Ascending aorta (tissue), 2 donors: ENCODE data around the gene SP6. TPM values are rescaled to one million over a fixed set of nuclear protein-coding genes. Genes with fewer than 3 reads are reported as not detected.

Experiments
- DNase-seq, 2 donors: peaks; one replicate each; pipeline ENCODE4 v3.0.0-alpha.2; 2019; ENCODE audit warnings: low spot score in 2 of 2
- H3K27ac ChIP-seq, 2 donors: fragments of 200-600 bp; sonication (generic); one replicate each; pipeline ENCODE4 v1.5.1; 2016 to 2017; ENCODE audit warnings: mild to moderate bottlenecking in 1 of 2
- H3K27me3 ChIP-seq: fragments of 200-600 bp; sonication (generic); one replicate; pipeline ENCODE4 v1.5.1; 2017
- H3K36me3 ChIP-seq, 2 donors: fragments of 200-600 bp; sonication (generic); one replicate each; pipeline ENCODE4 v1.5.1; 2016
- H3K4me1 ChIP-seq, 2 donors: fragments of 200-600 bp; sonication (generic); one replicate each; pipeline ENCODE4 v1.5.1; 2016 to 2017; ENCODE audit warnings: mild to moderate bottlenecking in 1 of 2
- H3K4me3 ChIP-seq, 2 donors: fragments of 200-600 bp; sonication (generic); one replicate each; pipeline ENCODE4 v1.5.1; 2016 to 2017; ENCODE audit warnings: mild to moderate bottlenecking in 1 of 2
- H3K9me3 ChIP-seq, 2 donors: fragments of 200-600 bp; sonication (generic); one replicate each; pipeline ENCODE4 v1.5.1; 2016
- CTCF ChIP-seq, 3 experiments: fragments of 200-600 bp in 2 of 3; fragments of 450-650 bp in 1 of 3; sonication (generic) in 2 of 3; IDR thresholded peaks; one replicate each; pipeline ENCODE4 v1.5.1; 2016 to 2019; ENCODE audit warnings: antibody characterized with exemption in 3 of 3, mild to moderate bottlenecking in 1 of 3, moderate library complexity in 1 of 3
- intact Hi-C: fragments of 100-400 bp; cut with DNase I; formaldehyde crosslinking; loops from one replicate; pipeline ENCODE4 v1.15.1; 2023
- total RNA-seq: library from RNA; depleted of rRNA; stranded (reverse); fragments of >200 nt; gene quantifications from one replicate; pipeline ENCODE4 v1.1.0, GENCODE V29; 2016

The SP6 gene
- total RNA-seq, 1 donor from 2014 or later, result 0.11 TPM

DNA sequence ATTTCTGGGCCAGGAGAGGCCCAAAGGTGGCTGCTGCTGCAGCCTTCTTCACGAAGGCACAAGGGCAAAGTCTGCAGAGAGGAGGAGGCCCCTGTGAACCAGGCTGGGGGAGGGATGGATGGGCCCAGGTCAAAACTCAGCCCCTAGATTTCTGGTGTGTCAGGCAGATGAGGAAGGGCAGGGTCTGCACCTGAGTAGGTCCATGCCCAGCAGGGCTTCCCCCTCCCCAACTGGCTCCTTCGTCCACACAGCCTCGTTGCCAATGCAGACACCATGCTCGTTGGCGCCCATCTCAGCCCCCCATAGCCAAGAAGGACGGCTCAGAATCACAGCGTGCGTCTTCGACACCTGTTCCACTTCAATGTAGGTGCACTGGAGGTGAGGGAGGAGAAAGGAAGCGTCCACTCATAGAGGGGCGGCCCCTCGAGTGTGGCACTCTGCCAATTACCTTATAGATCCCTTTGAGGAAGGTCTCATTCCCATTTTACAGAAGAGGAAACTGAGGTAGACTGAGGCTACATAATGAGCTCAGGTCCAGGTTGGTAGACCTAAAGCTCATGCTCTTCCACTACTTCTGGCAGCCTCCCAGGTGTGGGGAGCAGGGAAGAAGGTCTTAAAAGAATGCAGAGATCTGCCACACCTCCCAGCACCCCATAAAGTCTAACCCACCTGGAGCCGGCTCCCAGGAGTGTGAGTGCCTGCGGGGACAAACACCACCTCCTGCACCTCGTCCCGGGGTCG is 10.8 kb downstream of the SP6 start:
- no peaks in the 10 kb centered on the region for H3K27me3 ChIP-seq
- intact Hi-C loops, result loop anchor here (5.0 to 10.0 kb wide), 4 partner anchors 102 to 295 kb away; partner anchors contain the start of genes CBX1, PNPO and SNX11
- TF ChIP-seq CTCF (IDR thresholded peaks at IDR 0.05), result no peak
- peaks cover 6 to 30% of the 10 kb centered on the region in 2 donors for H3K36me3 ChIP-seq
- no peak for DNase-seq
- peak overlapping the region; percentile 64 to 83 for H3K4me3 ChIP-seq
- H3K27ac ChIP-seq, result peak overlapping the region in 1 of 2 donors; percentile 13
- H3K9me3 ChIP-seq, result no peaks in the 10 kb centered on the region
- peaks cover 5 to 6% of the 10 kb centered on the region in 2 donors for H3K4me1 ChIP-seq

DNA sequence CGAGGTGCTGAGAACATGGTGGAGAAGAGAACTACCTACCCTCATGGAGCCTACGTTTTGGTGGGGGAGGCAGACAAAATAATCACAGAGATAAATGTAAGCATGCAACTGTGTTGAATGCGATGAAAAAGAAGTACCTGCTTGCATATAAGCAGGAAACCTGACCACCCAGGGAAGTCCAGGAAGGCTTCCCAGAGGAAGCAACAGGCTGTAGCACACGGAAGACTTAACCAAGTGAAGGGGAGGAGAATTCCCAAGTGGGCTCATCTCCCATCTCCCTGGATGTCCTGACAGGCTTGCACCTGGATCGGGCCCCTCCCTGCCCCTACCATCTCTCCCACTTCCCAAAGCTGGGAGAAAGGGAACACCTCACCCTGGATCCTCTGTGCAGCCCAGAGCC is 11.9 kb downstream of the SP6 start:
- Histone ChIP-seq H3K9me3 (no peaks in the 10 kb centered on the region), H3K27ac (no peak overlapping the region), H3K27me3 (no peaks in the 10 kb centered on the region), H3K4me3 (no peak overlapping the region), H3K36me3 (peaks cover 6 to 30% of the 10 kb centered on the region in 2 donors), H3K4me1 (peaks cover 5 to 6% of the 10 kb centered on the region in 2 donors)
- TF ChIP-seq CTCF (IDR thresholded peaks at IDR 0.05), result no peak
- intact Hi-C loops, result no loop called here
- DNase-seq, result no peak

GRCh38 chr17:47838636-47839035 is 12.3 kb downstream of the SP6 start:
- Histone ChIP-seq H3K27me3 (no peaks in the 10 kb centered on the region), H3K9me3 (no peaks in the 10 kb centered on the region), H3K27ac (no peak overlapping the region), H3K36me3 (peaks cover 6 to 30% of the 10 kb centered on the region in 2 donors), H3K4me1 (peaks cover 5 to 6% of the 10 kb centered on the region in 2 donors), H3K4me3 (no peak overlapping the region)
- DNase-seq, result no peak
- intact Hi-C loops, result no loop called here
- TF ChIP-seq CTCF (IDR thresholded peaks at IDR 0.05), result no peak

GRCh38 chr17:47837401-47838039 is 13.4 kb downstream of the SP6 start:
- no peak for TF ChIP-seq CTCF (IDR thresholded peaks at IDR 0.05)
- H3K9me3 ChIP-seq, result no peaks in the 10 kb centered on the region
- H3K36me3 ChIP-seq, result peaks cover 6 to 30% of the 10 kb centered on the region in 2 donors
- no peak overlapping the region for H3K4me3 ChIP-seq
- DNase-seq, result no peak
- no peak overlapping the region for H3K27ac ChIP-seq
- peaks cover 5 to 6% of the 10 kb centered on the region in 2 donors for H3K4me1 ChIP-seq
- no peaks in the 10 kb centered on the region for H3K27me3 ChIP-seq
- intact Hi-C loops, result no loop called here

- H3K4me3 ChIP-seq, result no peak overlapping the region
- TF ChIP-seq CTCF (IDR thresholded peaks at IDR 0.05), result no peak
- peaks cover 3 to 9% of the 10 kb centered on the region in 2 donors for H3K4me1 ChIP-seq
- intact Hi-C loops, result no loop called here
- H3K36me3 ChIP-seq, result peaks cover 6 to 30% of the 10 kb centered on the region in 2 donors
- DNase-seq, result no peak
- no peak overlapping the region for H3K27ac ChIP-seq
- H3K27me3 ChIP-seq, result no peaks in the 10 kb centered on the region
- no peaks in the 10 kb centered on the region for H3K9me3 ChIP-seq
Observed at GRCh38 chr17:47836601-47837000, 14.4 kb downstream of the SP6 start.
